ENCODE data around the gene TRPT1.
A peak's percentile ranks its signal among the peaks of the same experiment; 100 is the strongest.

The TRPT1 gene

GRCh38 chr11:64253481-64253880 is 27.5 kb upstream of the TRPT1 start (continued):
- no peak for TF ChIP-seq ZNF544 (tag by site-specific recombination; IDR thresholded peaks at IDR 0.05)
- no peak for TF ChIP-seq KLF7 (tag by site-specific recombination; IDR thresholded peaks at IDR 0.05; ENCODE audit: borderline replicate concordance)
- TF ChIP-seq ZNF433 (tag by site-specific recombination; IDR thresholded peaks at IDR 0.05; ENCODE audit: low read depth): no peak
- no peak for TF ChIP-seq ZNF169 (tag by site-specific recombination; IDR thresholded peaks at IDR 0.05)
- TF ChIP-seq ZNF776 (tag by site-specific recombination; IDR thresholded peaks at IDR 0.05; ENCODE audit: borderline replicate concordance): no peak
- TF ChIP-seq ZNF830 (tag by site-specific recombination; IDR thresholded peaks at IDR 0.05; ENCODE audit: low read depth): no peak
- TF ChIP-seq ZBTB21 (tag by site-specific recombination; IDR thresholded peaks at IDR 0.05): no peak
- TF ChIP-seq KLF16 (tag by site-specific recombination; IDR thresholded peaks at IDR 0.05): no peak
- no peak for TF ChIP-seq ZNF10 (tag by site-specific recombination; IDR thresholded peaks at IDR 0.05)

DNA sequence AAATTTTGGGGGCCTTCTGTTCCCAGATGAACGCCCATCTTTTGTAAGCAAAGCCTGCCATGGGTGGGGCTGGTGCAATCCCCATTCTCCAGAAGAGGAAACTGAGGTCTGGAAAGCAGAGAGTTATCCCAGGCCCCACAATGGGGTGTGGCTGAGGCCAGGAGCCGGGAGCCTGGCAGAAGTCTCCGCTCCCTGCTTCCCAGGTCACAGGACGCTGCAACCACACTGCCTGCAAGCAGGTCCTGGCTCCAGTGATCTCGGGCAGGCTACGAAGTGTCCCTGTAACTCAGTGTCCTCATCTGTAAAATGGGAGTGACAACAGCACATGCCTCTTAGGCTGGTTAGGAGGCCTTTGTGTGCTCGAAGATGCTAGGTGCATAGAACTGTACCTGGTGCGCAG is 27.1 kb upstream of the TRPT1 start:
- CTCF ChIA-PET: interaction anchor here (3.6 kb wide), 1 partner anchor 50 kb away, joined by 48 read pairs; the partner anchor contains the start of gene CATSPERZ
- H3K27ac ChIP-seq (ENCODE audit: extremely low read depth, low read depth, low read length): no peak overlapping the region
- POLR2A ChIA-PET: interaction anchor here (0.5 to 4.2 kb wide), 8 partner anchors 10 to 68 kb away, joined by 3 to 52 read pairs (median 4); partner anchors contain the start of genes FKBP2 and STIP1

DNA sequence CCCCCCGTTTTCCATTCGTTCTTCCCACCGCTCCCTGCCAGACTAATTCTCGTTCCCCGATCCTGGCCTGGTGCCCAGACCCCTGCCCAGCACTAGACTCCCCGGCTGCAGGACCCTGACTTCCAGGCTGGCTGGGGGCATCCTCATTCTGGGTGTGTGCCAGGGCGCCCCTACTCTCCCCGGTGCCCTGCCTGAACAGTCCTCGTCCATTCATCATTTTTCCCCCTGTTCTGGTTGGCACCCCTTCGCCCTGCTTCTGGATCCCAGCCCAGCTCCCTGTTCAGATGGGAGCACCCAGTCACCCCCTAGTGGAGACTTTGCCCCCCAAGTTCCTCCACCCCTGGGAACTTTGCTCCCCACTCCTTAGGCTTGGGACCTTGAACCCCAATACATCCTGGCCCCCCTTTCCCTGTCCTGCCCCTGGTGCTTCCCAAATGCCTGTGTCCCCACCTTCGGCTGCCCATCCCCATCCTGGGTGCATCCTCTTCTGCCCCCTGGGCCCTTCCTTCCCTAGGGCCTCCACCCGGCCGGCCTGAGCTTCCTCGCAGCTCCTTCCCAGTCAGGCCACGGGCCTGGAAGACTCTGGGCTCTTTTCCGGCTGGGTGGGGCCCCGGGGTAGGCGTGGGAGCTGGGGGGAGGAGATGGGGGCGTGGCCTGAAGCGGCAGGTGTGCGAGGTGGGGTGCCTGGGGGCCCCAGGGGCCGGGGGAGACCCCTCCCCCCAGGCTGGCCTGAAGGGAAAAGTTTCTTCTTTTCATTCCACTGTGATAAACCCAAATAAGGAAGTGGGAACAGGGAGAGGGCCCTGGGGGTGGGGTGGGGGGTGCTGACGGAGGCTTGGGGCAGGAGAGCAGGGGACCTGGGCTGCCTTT is 26.3 kb upstream of the TRPT1 start:
- peak overlapping the region; percentile 48 for H3K4me3 ChIP-seq (ENCODE audit: low read depth, low read length)
- POLR2A ChIA-PET: interaction anchor here (0.5 to 4.2 kb wide), 11 partner anchors 8 to 1553 kb away, joined by 3 to 52 read pairs (median 4); partner anchors contain the start of genes ESRRA, FKBP2 and NUDT22
- peak overlapping the region; percentile 3; the same call in 1 of the 2 replicates for H3K27ac ChIP-seq (ENCODE audit: extremely low read depth, low read depth, low read length)
- no peaks in the 10 kb centered on the region for H3K9me3 ChIP-seq (ENCODE audit: control insufficient read depth, insufficient read depth, low read depth, low read length)
- H3K36me3 ChIP-seq (ENCODE audit: control insufficient read depth in 2 of 2, insufficient read depth in 1 of 2, low read length in 2 of 2): peaks cover 0 to 27% of the 10 kb centered on the region in 2 experiments; a peak in 2 of 3 replicates
- CTCF ChIA-PET: interaction anchor here (0.6 to 3.6 kb wide), 18 partner anchors 12 to 679 kb away, joined by 3 to 48 read pairs (median 4); partner anchors contain the start of genes BAD and CATSPERZ
- peaks cover 10% of the 10 kb centered on the region for H3K4me1 ChIP-seq (ENCODE audit: control insufficient read depth, insufficient read depth, low read length)
- no peak for TF ChIP-seq TSHZ1 (tag by site-specific recombination; IDR thresholded peaks at IDR 0.05; ENCODE audit: borderline replicate concordance)
- no peak for TF ChIP-seq ZNF214 (tag by site-specific recombination; IDR thresholded peaks at IDR 0.05; ENCODE audit: borderline replicate concordance)
- TF ChIP-seq SP7 (tag by site-specific recombination; IDR thresholded peaks at IDR 0.05): no peak
- TF ChIP-seq, protein P1, sequence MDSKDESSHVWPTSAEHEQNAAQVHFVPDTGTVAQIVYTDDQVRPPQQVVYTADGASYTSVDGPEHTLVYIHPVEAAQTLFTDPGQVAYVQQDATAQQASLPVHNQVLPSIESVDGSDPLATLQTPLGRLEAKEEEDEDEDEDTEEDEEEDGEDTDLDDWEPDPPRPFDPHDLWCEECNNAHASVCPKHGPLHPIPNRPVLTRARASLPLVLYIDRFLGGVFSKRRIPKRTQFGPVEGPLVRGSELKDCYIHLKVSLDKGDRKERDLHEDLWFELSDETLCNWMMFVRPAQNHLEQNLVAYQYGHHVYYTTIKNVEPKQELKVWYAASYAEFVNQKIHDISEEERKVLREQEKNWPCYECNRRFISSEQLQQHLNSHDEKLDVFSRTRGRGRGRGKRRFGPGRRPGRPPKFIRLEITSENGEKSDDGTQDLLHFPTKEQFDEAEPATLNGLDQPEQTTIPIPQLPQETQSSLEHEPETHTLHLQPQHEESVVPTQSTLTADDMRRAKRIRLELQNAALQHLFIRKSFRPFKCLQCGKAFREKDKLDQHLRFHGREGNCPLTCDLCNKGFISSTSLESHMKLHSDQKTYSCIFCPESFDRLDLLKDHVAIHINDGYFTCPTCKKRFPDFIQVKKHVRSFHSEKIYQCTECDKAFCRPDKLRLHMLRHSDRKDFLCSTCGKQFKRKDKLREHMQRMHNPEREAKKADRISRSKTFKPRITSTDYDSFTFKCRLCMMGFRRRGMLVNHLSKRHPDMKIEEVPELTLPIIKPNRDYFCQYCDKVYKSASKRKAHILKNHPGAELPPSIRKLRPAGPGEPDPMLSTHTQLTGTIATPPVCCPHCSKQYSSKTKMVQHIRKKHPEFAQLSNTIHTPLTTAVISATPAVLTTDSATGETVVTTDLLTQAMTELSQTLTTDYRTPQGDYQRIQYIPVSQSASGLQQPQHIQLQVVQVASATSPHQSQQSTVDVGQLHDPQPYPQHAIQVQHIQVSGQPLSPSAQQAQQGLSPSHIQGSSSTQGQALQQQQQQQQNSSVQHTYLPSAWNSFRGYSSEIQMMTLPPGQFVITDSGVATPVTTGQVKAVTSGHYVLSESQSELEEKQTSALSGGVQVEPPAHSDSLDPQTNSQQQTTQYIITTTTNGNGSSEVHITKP (tag by site-specific recombination; IDR thresholded peaks at IDR 0.05): peak; percentile 41; the same call in 1 of the 2 replicates
- TF ChIP-seq ZNF677 (tag by site-specific recombination; IDR thresholded peaks at IDR 0.05): no peak
- no peak for TF ChIP-seq ZNF704 (tag by site-specific recombination; IDR thresholded peaks at IDR 0.05)
- TF ChIP-seq KLF1 (tag by site-specific recombination; IDR thresholded peaks at IDR 0.05): peak; percentile 47
- no peak for TF ChIP-seq ZNF596 (tag by site-specific recombination; IDR thresholded peaks at IDR 0.05)
- no peak for TF ChIP-seq ZNF433 (tag by site-specific recombination; IDR thresholded peaks at IDR 0.05; ENCODE audit: low read depth)
- TF ChIP-seq ZNF830 (tag by site-specific recombination; IDR thresholded peaks at IDR 0.05; ENCODE audit: low read depth): no peak
- no peak for TF ChIP-seq ZNF223 (tag by site-specific recombination; IDR thresholded peaks at IDR 0.05)
- TF ChIP-seq PBX3 (CRISPR knock-in tag; IDR thresholded peaks at IDR 0.05): no peak
- no peak for TF ChIP-seq KLF16 (tag by site-specific recombination; IDR thresholded peaks at IDR 0.05)

More for the DNA sequence above, 27.1 kb upstream of the TRPT1 start:
- no peaks in the 10 kb centered on the region for H3K9me3 ChIP-seq (ENCODE audit: control insufficient read depth, insufficient read depth, low read depth, low read length)
- TF ChIP-seq KLF8 (tag by site-specific recombination; IDR thresholded peaks at IDR 0.05) (peak; percentile 39; the same call in 1 of the 2 replicates), ZNF274 (IDR thresholded peaks at IDR 0.05; ENCODE audit: low read length) (no peak), ZNF274 (tag by site-specific recombination; IDR thresholded peaks at IDR 0.05; ENCODE audit: borderline replicate concordance) (no peak)
- H3K36me3 ChIP-seq (ENCODE audit: control insufficient read depth in 2 of 2, insufficient read depth in 1 of 2, low read length in 2 of 2): peaks cover 0 to 28% of the 10 kb centered on the region in 2 experiments; a peak in 2 of 3 replicates
- no peak overlapping the region for H3K4me3 ChIP-seq (ENCODE audit: low read depth, low read length)
- peaks cover 10% of the 10 kb centered on the region for H3K4me1 ChIP-seq (ENCODE audit: control insufficient read depth, insufficient read depth, low read length)

Measured in HEK293 (cell line).